K562 (cell line): ENCODE results near the gene RNF39. TPM values are rescaled to one million over a fixed set of nuclear protein-coding genes. Genes with fewer than 3 reads are reported as not detected.

Experiments
- DIDO1 ChIP-seq: fragments of 450-650 bp; IDR thresholded peaks from 2 replicates; pipeline ENCODE4 v1.6.1; 2016; ENCODE audit warnings: low read depth, missing biosample characterization, missing genetic modification characterization
- SLC30A9 ChIP-seq: fragments of 250-450 bp; sonication (Bioruptor Pico); IDR thresholded peaks from 2 replicates; pipeline ENCODE4 v1.8.0; 2022; ENCODE audit warnings: mild to moderate bottlenecking, moderate library complexity
- ZNF407 ChIP-seq: fragments of 450-650 bp; IDR thresholded peaks from 2 replicates; pipeline ENCODE4 v1.6.1; 2016; ENCODE audit warnings: low read depth
- ZNF511 ChIP-seq: sonication (generic); formaldehyde crosslinking; IDR thresholded peaks from 2 replicates; pipeline ENCODE4 v1.8.0; 2022; ENCODE audit warnings: mild to moderate bottlenecking, missing genetic modification reagents
- polyA plus RNA-seq, 8 experiments: library from polyadenylated mRNA; depleted of rRNA in 4 of 8; stranded (reverse) in 5 of 8; unstranded in 3 of 8; fragments of >200 nt; fragmentation: Nextera tagmentation in 2 of 8; fragmentation: Illumina TruSeq in 1 of 8; extraction: Ambion mirVana in 2 of 8; extraction: Trizol in 1 of 8; gene quantifications; 2 replicates each; pipeline versions ENCODE4 v1.2.1 to v1.2.3, GENCODE V29; 2011 to 2014; ENCODE audit warnings: inconsistent platforms in 1 of 8, missing spikeins in 1 of 8
- total RNA-seq, 7 experiments: library from RNA; depleted of rRNA in 6 of 7; stranded (reverse); fragments of >200 nt in 6 of 7; fragmentation: Illumina TruSeq in 2 of 7; extraction: Trizol in 2 of 7; gene quantifications; 2 replicates each; pipeline versions ENCODE4 v1.2.1 to v1.2.3, GENCODE V29; 2011 to 2021; ENCODE audit warnings: low replicate concordance in 1 of 7

RNF39 gene
- total and polyA plus RNA-seq, 9 of the 15 experiments (the other 6 are each of a cell fraction or from before 2014, with no cell fraction given) = not detected

GRCh38 chr6:30041221-30041620 lies 34.3 kb downstream of the RNF39 start (continued):
- no peak for TF ChIP-seq ZNF407
- no peak for TF ChIP-seq DIDO1 (tag)
- TF ChIP-seq SLC30A9 = no peak
- no peak for TF ChIP-seq ZNF511
